ENCODE results near the gene HYAL3. TPM values are rescaled to one million over a fixed set of nuclear protein-coding genes. Genes with fewer than 3 reads are reported as not detected.
"Not testable (repeated sequence)": the region's sequence is repeated elsewhere in the genome, so short reads cannot be mapped to it uniquely, and the experiment has no call there.

The HYAL3 gene
- total RNA-seq, 4 donors from 2014 or later, result 2.4 to 8.8 (median 4.0) TPM

DNA sequence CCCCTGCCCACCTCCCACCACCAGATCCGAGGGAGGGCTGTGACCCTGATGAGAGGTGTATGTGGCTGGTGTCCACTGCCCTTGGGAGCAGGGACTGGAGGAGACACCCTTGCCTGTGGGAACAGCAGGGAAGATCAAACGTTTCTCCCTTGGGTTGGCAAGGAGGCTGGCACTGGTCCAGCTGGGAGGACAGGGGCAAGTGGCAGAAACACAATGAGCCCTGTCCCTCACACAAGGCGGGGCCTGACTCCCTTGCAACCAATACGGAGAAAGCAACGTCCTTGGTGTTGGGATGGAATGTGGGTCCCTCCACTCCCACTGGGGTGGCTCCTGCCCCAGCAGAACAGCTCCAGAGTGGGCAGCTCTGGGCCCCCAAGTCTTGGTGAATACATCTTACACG, 18.1 kb upstream of the HYAL3 start:
- peak overlapping the region in 1 of 2 donors; percentile 89 for H3K4me3 ChIP-seq
- peaks cover 0 to 53% (median 34%) of the 10 kb centered on the region in 3 donors for H3K4me1 ChIP-seq
- H3K27ac ChIP-seq, result peak overlapping the region in 3 of 4 donors; percentile 7 to 24 (median 14)
- TF ChIP-seq POLR2AphosphoS5 (IDR thresholded peaks at IDR 0.05) (no peak), POLR2A (IDR thresholded peaks at IDR 0.05) (no peak), EP300 (IDR thresholded peaks at IDR 0.05) (no peak)
- TF ChIP-seq, protein P1, sequence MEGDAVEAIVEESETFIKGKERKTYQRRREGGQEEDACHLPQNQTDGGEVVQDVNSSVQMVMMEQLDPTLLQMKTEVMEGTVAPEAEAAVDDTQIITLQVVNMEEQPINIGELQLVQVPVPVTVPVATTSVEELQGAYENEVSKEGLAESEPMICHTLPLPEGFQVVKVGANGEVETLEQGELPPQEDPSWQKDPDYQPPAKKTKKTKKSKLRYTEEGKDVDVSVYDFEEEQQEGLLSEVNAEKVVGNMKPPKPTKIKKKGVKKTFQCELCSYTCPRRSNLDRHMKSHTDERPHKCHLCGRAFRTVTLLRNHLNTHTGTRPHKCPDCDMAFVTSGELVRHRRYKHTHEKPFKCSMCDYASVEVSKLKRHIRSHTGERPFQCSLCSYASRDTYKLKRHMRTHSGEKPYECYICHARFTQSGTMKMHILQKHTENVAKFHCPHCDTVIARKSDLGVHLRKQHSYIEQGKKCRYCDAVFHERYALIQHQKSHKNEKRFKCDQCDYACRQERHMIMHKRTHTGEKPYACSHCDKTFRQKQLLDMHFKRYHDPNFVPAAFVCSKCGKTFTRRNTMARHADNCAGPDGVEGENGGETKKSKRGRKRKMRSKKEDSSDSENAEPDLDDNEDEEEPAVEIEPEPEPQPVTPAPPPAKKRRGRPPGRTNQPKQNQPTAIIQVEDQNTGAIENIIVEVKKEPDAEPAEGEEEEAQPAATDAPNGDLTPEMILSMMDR (IDR thresholded peaks at IDR 0.05), result no peak
- no peaks in the 10 kb centered on the region for H3K9me3 ChIP-seq
- no peaks in the 10 kb centered on the region for H3K27me3 ChIP-seq
- H3K36me3 ChIP-seq, result peaks cover 0 to 54% of the 10 kb centered on the region in 2 donors
- ATAC-seq, result no peak
- no CpG with 5 or more reads among the region's 6 CpGs for WGBS, 2 donors (ENCODE audit: low coverage in 1 of 2)

DNA sequence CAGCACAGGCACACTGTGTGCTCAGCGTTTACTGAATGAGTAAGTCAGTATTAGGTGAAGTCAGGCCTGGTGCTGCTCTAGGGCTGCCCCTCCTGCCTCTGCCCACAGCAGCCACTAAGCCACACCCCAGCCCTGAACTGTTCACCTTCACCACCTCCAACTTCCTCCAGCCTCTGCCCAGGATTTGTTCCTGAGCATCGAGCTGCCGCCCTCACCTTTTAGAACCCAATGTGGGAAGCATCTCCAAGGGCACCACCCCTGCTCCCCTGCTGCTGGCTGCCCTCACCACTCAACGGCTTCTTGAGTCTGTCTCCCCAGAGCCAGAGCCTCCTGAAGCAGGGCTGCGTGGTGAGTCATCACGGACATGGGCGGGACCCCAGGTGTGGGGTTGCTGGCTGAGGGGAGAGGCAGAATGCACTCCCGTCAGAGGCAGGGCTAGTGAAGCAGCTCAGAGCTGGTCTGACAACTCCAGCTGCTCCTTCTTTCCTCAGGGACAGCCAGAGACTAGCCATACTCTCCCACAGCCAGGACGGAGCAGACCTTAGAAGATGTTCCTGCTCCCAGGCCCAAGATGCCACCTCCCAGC, 17.5 kb upstream of the HYAL3 start:
- peaks cover 0 to 48% (median 29%) of the 10 kb centered on the region in 3 donors for H3K4me1 ChIP-seq
- peaks cover 0 to 54% of the 10 kb centered on the region in 2 donors for H3K36me3 ChIP-seq
- H3K9me3 ChIP-seq, result no peaks in the 10 kb centered on the region
- no peak overlapping the region for H3K4me3 ChIP-seq
- peak overlapping the region in 3 of 4 donors; percentile 7 to 24 (median 14) for H3K27ac ChIP-seq
- ATAC-seq, result no peak
- no peaks in the 10 kb centered on the region for H3K27me3 ChIP-seq
- TF ChIP-seq POLR2AphosphoS5 (IDR thresholded peaks at IDR 0.05), result no peak
- TF ChIP-seq, protein P1 (IDR thresholded peaks at IDR 0.05), result no peak
- no peak for TF ChIP-seq EP300 (IDR thresholded peaks at IDR 0.05)
- TF ChIP-seq POLR2A (IDR thresholded peaks at IDR 0.05), result no peak
- 59 to 60% methylated on average over 2 of the region's 9 CpGs for WGBS, 2 donors (ENCODE audit: low coverage in 1 of 2)

GRCh38 chr3:50314816-50315215, 15.6 kb upstream of the HYAL3 start:
- Histone ChIP-seq H3K27ac (peak overlapping the region in 2 of 4 donors; percentile 11 to 35), H3K36me3 (peaks cover 0 to 53% of the 10 kb centered on the region in 2 donors), H3K9me3 (no peaks in the 10 kb centered on the region), H3K4me3 (no peak overlapping the region), H3K27me3 (no peaks in the 10 kb centered on the region), H3K4me1 (peaks cover 0 to 35% (median 19%) of the 10 kb centered on the region in 3 donors)
- ATAC-seq, result peak; percentile 20
- WGBS, 2 donors (ENCODE audit: low coverage in 1 of 2), result 96% methylated on average over 4 of the region's 4 CpGs; no CpG with 5 or more reads in 1 of the 2 donors
- TF ChIP-seq POLR2A (IDR thresholded peaks at IDR 0.05) (no peak), POLR2AphosphoS5 (IDR thresholded peaks at IDR 0.05) (no peak), EP300 (IDR thresholded peaks at IDR 0.05) (no peak)
- TF ChIP-seq, protein P1 (IDR thresholded peaks at IDR 0.05), result no peak

DNA sequence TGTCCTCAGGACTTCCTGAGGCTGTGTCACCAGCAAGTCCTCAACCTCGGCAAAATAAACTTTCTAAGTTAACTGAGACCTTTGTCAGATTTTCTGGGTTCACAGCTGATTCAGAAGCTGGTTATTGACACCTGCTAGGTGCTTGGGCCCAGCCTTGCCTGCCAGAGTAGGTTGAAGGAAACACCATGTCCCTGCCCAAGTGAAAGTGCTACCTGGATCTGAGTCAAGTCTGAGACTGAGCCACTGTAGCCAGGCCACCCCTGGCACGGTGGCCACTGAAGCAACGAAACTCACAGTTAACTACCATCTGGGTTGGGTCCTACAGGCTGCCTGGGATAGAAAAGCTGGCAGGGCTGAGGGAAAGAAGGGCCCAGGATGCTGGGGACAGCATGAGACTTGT, 15.1 kb upstream of the HYAL3 start:
- Histone ChIP-seq H3K4me1 (peaks cover 0 to 31% (median 15%) of the 10 kb centered on the region in 3 donors), H3K27ac (peak overlapping the region in 2 of 4 donors; percentile 11 to 35), H3K36me3 (peaks cover 0 to 53% of the 10 kb centered on the region in 2 donors), H3K9me3 (no peaks in the 10 kb centered on the region), H3K4me3 (no peak overlapping the region), H3K27me3 (no peaks in the 10 kb centered on the region)
- TF ChIP-seq EP300 (IDR thresholded peaks at IDR 0.05) (no peak), POLR2AphosphoS5 (IDR thresholded peaks at IDR 0.05) (no peak)
- no peak for ATAC-seq
- 83 to 88% methylated on average over 1 to 2 of the region's 3 CpGs for WGBS, 2 donors (ENCODE audit: low coverage in 1 of 2)

DNA sequence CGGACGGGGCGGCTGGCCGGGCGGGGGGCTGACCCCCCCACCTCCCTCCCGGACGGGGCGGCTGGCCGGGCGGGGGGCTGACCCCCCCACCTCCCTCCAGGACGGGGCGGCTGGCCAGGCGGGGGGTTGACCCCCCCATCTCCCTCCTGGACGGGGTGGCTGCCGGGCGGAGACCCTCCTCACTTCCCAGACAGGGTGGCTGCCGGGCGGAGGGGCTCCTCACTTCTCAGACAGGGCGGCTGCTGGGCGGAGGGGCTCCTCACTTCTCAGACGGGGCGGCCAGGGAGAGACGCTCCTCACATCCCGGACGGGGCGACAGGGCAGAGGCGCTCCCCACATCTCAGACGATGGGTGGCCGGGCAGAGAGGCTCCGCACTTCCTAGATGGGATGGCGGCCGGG, 12.8 kb upstream of the HYAL3 start:
- H3K4me1 ChIP-seq, H3K9me3 ChIP-seq, H3K27ac ChIP-seq, ATAC-seq, H3K4me3 ChIP-seq, H3K27me3 ChIP-seq: not testable (repeated sequence)
- no CpG with 5 or more reads among the region's 32 CpGs for WGBS, 2 donors (ENCODE audit: low coverage in 1 of 2)
- peaks cover 0 to 30% of the 10 kb centered on the region in 2 donors for H3K36me3 ChIP-seq

GRCh38 chr3:50304601-50305000, 5.4 kb upstream of the HYAL3 start:
- Histone ChIP-seq H3K9me3 (no peaks in the 10 kb centered on the region), H3K27ac (no peak overlapping the region), H3K4me1 (peaks cover 0 to 37% (median 19%) of the 10 kb centered on the region in 3 donors), H3K27me3 (no peaks in the 10 kb centered on the region), H3K36me3 (peaks cover 0 to 3% of the 10 kb centered on the region in 2 donors), H3K4me3 (no peak overlapping the region)
- ATAC-seq, result no peak
- TF ChIP-seq EP300 (IDR thresholded peaks at IDR 0.05) (no peak), POLR2AphosphoS5 (IDR thresholded peaks at IDR 0.05) (no peak), POLR2A (IDR thresholded peaks at IDR 0.05) (no peak)
- TF ChIP-seq, protein P1 (IDR thresholded peaks at IDR 0.05), result no peak

Measured in gastroesophageal sphincter (tissue), 4 donors.